SW 1271 (cell line): ENCODE data around the gene ZC3HAV1L.
"Not testable (repeated sequence)": the region's sequence is repeated elsewhere in the genome, so short reads cannot be mapped to it uniquely, and the experiment has no call there.

ENCODE experiments used
- DNase-seq, 2 experiments: peaks; one replicate each; lab custom pipeline; 2025; lab: John Stamatoyannopoulos, UW

ZC3HAV1L gene, protein sequence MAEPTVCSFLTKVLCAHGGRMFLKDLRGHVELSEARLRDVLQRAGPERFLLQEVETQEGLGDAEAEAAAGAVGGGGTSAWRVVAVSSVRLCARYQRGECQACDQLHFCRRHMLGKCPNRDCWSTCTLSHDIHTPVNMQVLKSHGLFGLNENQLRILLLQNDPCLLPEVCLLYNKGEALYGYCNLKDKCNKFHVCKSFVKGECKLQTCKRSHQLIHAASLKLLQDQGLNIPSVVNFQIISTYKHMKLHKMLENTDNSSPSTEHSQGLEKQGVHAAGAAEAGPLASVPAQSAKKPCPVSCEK

GRCh38 chr7:139035586-139036353, at the start of gene ZC3HAV1L:
ZC3HAV1L (minus strand) TSS chr7:139036042; CDS start chr7:139036017, 25 bp downstream.
- DNase-seq: peak in 1 of 2 experiments; percentile 73

GRCh38 chr7:139084709-139085108, 48.9 kb upstream of the ZC3HAV1L start:
- DNase-seq: no peak

DNA sequence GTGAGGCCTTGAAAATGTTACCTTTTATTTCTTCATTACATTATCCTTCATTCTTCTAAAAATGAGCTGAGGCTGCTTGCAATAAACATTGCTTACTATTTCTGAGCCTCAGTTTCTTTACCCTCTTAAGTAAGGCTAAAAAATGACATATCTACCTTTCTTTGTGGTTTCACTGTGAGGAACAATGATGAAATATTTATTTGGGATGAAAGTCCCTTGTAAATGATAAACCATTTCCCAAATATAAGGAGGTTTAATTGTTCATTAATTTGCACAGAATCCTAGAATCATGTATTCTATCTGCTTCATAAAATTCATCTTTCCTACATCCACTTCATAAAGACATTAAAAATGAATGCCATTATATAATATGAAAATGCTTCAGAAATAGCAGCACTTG, 45.7 kb upstream of the ZC3HAV1L start:
- DNase-seq: no peak

DNA sequence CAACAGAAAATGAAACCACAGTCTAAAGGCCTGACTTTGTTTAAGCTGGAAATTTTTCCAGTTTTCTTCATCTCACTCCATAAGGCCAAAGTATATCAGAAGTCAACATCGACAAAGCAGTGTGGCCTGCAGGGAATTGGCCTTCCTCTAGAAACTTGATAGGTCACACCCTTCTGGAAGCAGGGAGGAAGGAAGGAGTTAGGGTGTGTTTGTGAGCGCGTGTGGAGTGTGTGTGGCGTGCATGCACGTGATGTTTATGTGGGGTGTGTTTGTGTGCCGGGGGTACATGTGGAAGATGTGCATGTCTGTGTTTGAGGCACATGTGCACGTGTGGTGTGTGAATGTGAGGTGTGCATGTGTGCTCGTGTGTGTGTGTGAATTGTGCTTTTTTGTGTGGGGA, 45.1 kb upstream of the ZC3HAV1L start:
- DNase-seq: no peak

- no peak for DNase-seq
Measured at GRCh38 chr7:139079861-139080260, 44.0 kb upstream of the ZC3HAV1L start.

GRCh38 chr7:139078911-139079310, 43.1 kb upstream of the ZC3HAV1L start:
- no peak for DNase-seq

DNA sequence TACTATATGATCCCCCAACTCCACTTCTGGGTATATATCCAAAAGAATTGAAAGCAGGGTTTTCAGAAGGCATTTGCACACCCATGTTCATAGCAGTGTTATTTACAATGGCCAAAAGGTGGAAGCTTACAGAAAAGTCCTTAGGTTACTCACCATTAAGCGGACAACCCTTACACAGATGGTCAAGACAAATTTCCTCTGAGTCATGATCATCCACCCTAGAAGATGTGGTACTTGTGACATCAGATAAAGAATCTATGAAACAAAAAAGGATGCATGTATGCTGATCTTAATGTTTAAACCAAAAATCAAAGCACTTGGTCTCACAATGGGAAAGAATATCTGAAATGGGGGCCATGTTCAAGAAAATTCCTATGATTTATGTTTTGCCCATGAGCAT, 42.6 kb upstream of the ZC3HAV1L start:
- DNase-seq: no peak

DNA sequence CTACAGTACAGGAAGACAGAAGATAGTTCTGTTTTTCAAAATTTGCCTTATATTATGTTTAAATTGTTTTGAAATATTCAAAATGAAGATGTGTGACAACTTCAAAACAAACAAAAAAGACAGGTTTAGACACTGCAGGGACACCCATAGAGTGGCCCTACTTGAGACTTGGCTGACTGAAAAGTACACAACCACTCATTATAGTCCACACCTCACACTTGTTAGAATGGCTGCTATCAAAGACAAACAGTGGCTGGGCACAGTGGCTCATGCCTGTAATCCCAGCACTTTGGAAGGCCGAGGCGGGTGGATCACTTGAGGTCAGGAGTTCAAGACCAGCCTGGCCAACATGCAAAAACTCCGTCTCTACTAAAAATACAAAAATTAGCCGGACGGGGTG, 41.9 kb upstream of the ZC3HAV1L start:
- not testable (repeated sequence) for DNase-seq

GRCh38 chr7:139075871-139076686, 40.2 kb upstream of the ZC3HAV1L start:
- DNase-seq: no peak

DNA sequence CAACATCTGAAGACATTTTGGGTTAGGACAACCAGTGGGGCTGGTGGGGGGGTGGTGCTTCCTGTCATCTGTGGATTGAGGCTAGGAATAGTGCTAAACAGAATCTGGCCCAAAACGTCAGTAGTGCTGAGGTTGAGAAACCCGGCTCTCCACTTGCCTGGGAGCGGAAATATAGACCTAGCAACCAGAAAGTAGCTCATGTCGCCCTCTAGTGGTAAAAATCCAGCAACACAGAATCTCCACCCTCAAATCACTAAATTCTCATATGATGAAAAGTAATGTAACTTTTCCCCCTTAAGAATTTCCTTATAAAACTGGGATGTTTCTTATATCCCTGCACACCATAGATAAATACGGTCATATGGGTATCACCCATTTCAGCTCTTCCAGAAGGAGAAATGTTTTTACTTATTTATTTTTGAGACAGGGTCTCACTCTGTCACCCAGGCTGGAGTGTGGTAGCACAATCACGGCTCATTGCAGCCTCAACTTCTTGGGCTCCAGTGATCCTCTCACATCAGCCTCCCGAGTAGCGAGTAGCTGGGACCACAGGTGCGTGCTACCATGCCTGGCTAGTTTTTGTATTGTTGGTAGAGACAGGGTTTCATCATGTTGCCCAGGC, 39.3 kb upstream of the ZC3HAV1L start:
- peak; percentile 12 to 80 for DNase-seq

- DNase-seq: no peak
Measured at GRCh38 chr7:139072796-139073195, 37.0 kb upstream of the ZC3HAV1L start.

DNA sequence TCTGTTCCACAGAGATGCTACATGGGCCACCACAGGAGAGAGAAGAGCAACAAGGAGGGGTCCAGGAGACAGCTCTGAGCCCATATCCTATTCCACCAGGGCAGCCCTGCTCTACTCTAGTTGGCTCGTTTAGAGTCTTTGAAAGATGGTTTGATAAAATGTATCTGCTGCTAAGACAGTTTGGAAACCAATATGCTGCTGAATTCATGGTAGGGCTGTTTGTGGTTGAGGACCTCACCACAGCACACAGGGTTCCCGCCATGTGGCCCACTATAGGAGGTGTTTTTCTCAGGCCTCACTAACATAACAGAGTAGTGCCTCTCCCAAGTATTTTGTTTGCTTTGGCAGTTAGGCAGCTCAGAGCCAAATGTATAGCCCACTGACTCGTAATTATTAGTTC, 35.8 kb upstream of the ZC3HAV1L start:
- no peak for DNase-seq

GRCh38 chr7:139068544-139069399, 32.9 kb upstream of the ZC3HAV1L start:
- no peak for DNase-seq

GRCh38 chr7:139066315-139066714, 30.5 kb upstream of the ZC3HAV1L start:
- DNase-seq: no peak

DNA sequence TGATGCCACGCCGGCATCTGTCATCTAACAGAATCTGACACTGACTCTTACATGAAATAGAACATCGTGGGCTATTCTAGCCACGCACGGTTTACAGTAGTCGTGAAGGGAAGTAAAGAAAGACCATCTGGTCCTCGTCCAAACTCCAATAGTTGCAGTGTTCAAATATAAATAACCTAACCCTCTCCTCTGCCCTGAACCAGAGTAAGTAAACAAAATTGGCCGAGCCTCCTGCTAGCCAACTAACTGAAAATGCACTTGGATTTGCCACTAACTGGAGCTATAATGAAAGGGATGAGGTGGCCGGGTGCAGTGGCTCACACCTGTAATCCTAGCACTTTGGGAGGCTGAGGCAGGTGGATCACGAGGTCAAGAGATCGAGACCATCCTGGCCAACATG, 29.5 kb upstream of the ZC3HAV1L start:
- DNase-seq: no peak

GRCh38 chr7:139061416-139061815, 25.6 kb upstream of the ZC3HAV1L start:
- no peak for DNase-seq

DNA sequence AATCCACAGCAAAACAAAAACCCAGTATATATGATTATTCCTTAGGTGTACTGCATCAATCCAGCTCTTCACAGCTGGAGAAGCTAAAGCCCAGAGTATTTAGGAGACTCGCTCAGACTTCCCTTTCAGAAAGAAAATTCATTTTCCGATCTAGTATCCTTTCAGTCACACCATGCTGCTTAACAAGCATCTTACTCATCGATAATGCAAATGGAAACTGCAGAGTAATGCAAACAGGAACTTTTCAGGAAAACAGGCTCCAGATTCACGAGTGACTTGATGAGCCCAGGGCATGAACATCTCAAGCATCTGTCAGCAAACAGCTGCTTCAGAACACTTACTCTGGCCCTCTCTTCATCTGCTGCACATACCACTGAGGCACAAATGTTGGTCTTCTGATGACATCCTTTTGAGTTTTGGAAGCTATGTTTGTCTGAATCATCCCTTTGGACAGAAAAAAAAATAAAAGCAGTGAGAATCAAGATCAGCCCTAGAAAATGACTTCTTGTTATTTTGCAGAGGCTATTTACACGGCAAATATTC, 24.9 kb upstream of the ZC3HAV1L start:
- no peak for DNase-seq

DNA sequence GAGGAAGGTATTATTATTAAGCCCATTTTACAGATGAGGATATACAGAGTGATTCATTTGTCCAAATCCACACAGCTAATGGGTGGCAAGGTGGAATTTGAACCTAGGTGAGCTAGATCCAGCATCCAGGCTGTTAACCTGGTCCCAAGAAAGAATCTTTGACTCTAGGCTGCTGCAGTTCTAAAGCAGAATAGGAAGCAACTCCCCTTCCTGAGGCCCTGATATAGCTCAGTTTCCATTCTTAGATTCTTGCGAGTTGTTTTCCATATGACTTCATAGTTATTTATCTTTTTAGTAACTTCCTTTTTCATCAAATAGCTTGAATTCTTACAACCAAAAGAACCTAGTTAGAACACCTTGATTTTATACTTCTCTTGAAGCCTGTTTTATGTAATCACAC, 24.1 kb upstream of the ZC3HAV1L start:
- no peak for DNase-seq

- no peak for DNase-seq
Measured at GRCh38 chr7:139058943-139059342, 23.1 kb upstream of the ZC3HAV1L start.

DNA sequence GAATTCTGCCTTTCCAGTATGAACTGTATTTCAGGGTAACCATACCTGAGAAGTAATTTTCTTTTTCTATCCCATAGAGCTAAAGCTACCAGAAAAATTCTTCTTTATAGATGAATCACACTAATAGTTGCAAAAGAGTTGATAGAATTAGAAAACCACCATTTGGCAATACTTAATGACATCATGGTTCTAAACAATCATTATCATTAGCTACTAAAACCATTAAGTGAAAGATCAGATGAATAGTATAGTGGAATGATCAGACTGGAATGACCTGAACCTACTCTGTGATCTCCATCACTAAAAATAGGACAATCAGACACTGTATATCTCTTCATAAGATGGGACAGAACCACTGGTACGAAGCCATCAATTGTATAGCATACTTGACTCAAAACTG, 19.8 kb upstream of the ZC3HAV1L start:
- DNase-seq: no peak

DNA sequence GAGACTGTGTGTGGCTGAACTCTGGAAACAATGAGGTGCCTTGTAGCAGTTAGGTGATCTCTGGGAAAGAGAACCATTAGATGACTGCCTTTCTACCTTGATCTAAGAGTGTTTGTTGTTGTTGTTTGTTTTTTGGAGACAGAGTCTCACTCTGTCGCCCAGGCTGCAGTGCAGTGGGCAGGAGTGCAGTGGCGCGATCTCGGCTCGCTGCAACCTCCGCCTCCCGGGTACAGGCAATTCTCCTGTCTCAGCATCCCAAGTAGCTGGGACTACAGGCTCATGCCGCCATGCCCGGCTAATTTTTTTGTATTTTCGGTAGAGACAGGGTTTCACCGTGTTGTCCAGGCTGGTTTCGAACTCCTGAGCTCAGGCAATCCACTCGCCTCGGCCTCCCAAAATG, 18.8 kb upstream of the ZC3HAV1L start:
- DNase-seq: not testable (repeated sequence)
